ENCODE results near the gene AMER3. TPM values are rescaled to one million over a fixed set of nuclear protein-coding genes. Genes with fewer than 3 reads are reported as not detected.

Gene AMER3
- total and polyA plus RNA-seq, 2 of the 4 experiments (the other 2 are of a cell fraction), result not detected

GRCh38 chr2:130737592-130737991 is 17.7 kb upstream of the AMER3 start:
- BruUV-seq (replicated peaks), result no TSS peak
- H3K79me1 ChIP-seq (ENCODE audit: low read depth in 1 of 2, low read length in 2 of 2), result no peaks in the 10 kb centered on the region
- no peak overlapping the region for H3K27ac ChIP-seq (ENCODE audit: insufficient read depth, low read length)
- ChIA-PET POLR2A (ENCODE audit: unreplicated experiment) (no interaction called here), CTCF (no interaction called here)
- H4K20me1 ChIP-seq (ENCODE audit: insufficient read depth, low read length), result no peaks in the 10 kb centered on the region
- H2AK9ac ChIP-seq (replicated peaks; ENCODE audit: low read depth, low read length, poor library complexity), result no peak overlapping the region
- no peaks in the 10 kb centered on the region for H3K4me1 ChIP-seq (ENCODE audit: control insufficient read depth, insufficient read depth, low read length)
- intact Hi-C loops (cut with micrococcal nuclease) (no loop called here), in situ Hi-C loops (cut with MboI; ENCODE audit: low sequenced_read_pairs) (no loop called here), dilution Hi-C loops (cut with HindIII; ENCODE audit: low sequenced_read_pairs, unreplicated experiment) (no loop called here)
- no peak overlapping the region for H3K14ac ChIP-seq (replicated peaks; ENCODE audit: low read depth, low read length)
- H3K9ac ChIP-seq (ENCODE audit: low read depth, low read length), result no peak overlapping the region
- no peak overlapping the region for H4K8ac ChIP-seq (ENCODE audit: low read depth in 2 of 2, low read length in 2 of 2)
- H3K9me3 ChIP-seq (ENCODE audit: control insufficient read depth, insufficient read depth, low read length), result 0 out of 2 replicates have a peak, but pooled peaks cover 2% of the 10 kb centered on the region
- no peak overlapping the region for H3K56ac ChIP-seq (ENCODE audit: extremely low read depth, insufficient read depth, low read length)
- no peak overlapping the region for H2BK20ac ChIP-seq (ENCODE audit: low read depth, low read length)
- H3K4ac ChIP-seq (ENCODE audit: low read depth, low read length), result no peak overlapping the region
- H2BK120ac ChIP-seq (ENCODE audit: low read depth, low read length), result no peak overlapping the region
- no peak overlapping the region for H4K5ac ChIP-seq (ENCODE audit: low read depth, low read length)
- no peaks in the 10 kb centered on the region for H3K36me3 ChIP-seq (ENCODE audit: control insufficient read depth, insufficient read depth, low read length)
- 81% methylated on average over 5 of the region's 14 CpGs; no CpG with 5 or more reads in 1 of the 2 experiments for WGBS, 2 experiments (ENCODE audit: extremely low coverage in 2 of 2, insufficient read length in 1 of 2)
- TF ChIP-seq BHLHE40 (IDR thresholded peaks at IDR 0.05; ENCODE audit: low read depth, low read length) (no peak), CTCF (conservative IDR thresholded peaks at IDR 0.05; ENCODE audit: low read depth, low read length) (no peak), SMC3 (IDR thresholded peaks at IDR 0.05; ENCODE audit: low read depth, low read length) (no peak), NFE2L2 (IDR thresholded peaks at IDR 0.05; ENCODE audit: low read depth, low read length) (no peak), MAFK (IDR thresholded peaks at IDR 0.05; ENCODE audit: low read depth, low read length) (no peak), RAD21 (IDR thresholded peaks at IDR 0.05; ENCODE audit: low read length) (no peak), POLR2A (IDR thresholded peaks at IDR 0.05; ENCODE audit: low read depth, low read length) (no peak), RCOR1 (IDR thresholded peaks at IDR 0.05; ENCODE audit: insufficient replicate concordance, low read length) (no peak), CHD1 (IDR thresholded peaks at IDR 0.05; ENCODE audit: low read depth, low read length) (no peak), CEBPB (IDR thresholded peaks at IDR 0.05; ENCODE audit: low read depth, low read length) (no peak), ELK1 (IDR thresholded peaks at IDR 0.05; ENCODE audit: borderline replicate concordance, low read depth, low read length) (no peak), MXI1 (IDR thresholded peaks at IDR 0.05; ENCODE audit: borderline replicate concordance, low read depth, low read length) (no peak), RFX5 (IDR thresholded peaks at IDR 0.05; ENCODE audit: low read depth, low read length) (no peak), USF2 (IDR thresholded peaks at IDR 0.05; ENCODE audit: low read depth, low read length) (no peak), FOS (IDR thresholded peaks at IDR 0.05; ENCODE audit: low read depth, low read length) (no peak), MAZ (IDR thresholded peaks at IDR 0.05; ENCODE audit: borderline replicate concordance, low read depth, low read length) (no peak)
- no peak overlapping the region for H2AK5ac ChIP-seq (ENCODE audit: low read depth, low read length)
- H3K23ac ChIP-seq (ENCODE audit: low read depth, low read length), result no peak overlapping the region
- no peak overlapping the region for H2BK15ac ChIP-seq (ENCODE audit: low read depth, low read length)
- DNase-seq, result no peak
- H3K18ac ChIP-seq (ENCODE audit: low read depth, low read length), result no peak overlapping the region
- no peak for ATAC-seq (ENCODE audit: low read depth)
- no peak overlapping the region for H3K4me3 ChIP-seq (ENCODE audit: insufficient read depth, low read depth, low read length)
- no peak overlapping the region for H4K91ac ChIP-seq (ENCODE audit: insufficient read depth, low read depth, low read length)
- no peaks in the 10 kb centered on the region for H3K27me3 ChIP-seq (ENCODE audit: control insufficient read depth, insufficient read depth, low read length)
- no peaks in the 10 kb centered on the region for H3K9me1 ChIP-seq (ENCODE audit: insufficient read depth, low read length)
- H2AFZ ChIP-seq (replicated peaks; ENCODE audit: low read length, poor library complexity), result no peak overlapping the region
- H3K4me2 ChIP-seq (ENCODE audit: low read depth, low read length), result no peak overlapping the region
- no peak overlapping the region for H2BK5ac ChIP-seq (ENCODE audit: low read depth, low read length, poor library complexity, severe bottlenecking)
